ENCODE measurements around the gene BCAS3.

Gene BCAS3

DNA sequence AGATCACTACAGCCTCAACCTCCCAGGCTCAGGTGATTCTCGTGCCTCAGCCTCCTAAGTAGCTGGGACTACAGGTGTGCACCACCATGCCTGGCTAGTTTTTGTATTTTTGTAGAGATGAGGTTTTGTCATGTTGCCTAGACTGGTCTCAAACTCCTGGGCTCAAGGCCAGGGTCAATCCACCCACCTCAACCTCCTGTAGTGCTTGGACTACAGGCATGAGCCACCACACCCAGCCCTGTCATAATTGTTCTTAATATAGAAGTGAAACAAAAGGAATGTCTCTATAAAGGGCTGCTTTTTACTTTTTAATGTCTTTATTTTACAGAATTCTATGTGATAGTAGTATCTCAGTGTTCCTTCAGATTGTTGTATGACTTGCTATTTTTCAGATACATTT is 376.8 kb downstream of the BCAS3 start:
- Histone ChIP-seq H3K4me1 (ENCODE audit: control insufficient read depth, insufficient read depth, low read length) (no peaks in the 10 kb centered on the region), H3K27ac (ENCODE audit: low read depth, low read length) (no peak overlapping the region), H3K9ac (ENCODE audit: low read length) (no peak overlapping the region), H3K27me3 (ENCODE audit: control insufficient read depth, insufficient read depth, low read length) (no peaks in the 10 kb centered on the region), H3K36me3 (ENCODE audit: control insufficient read depth, insufficient read depth, low read length) (no peaks in the 10 kb centered on the region), H3K4me3 (ENCODE audit: low read length) (no peak overlapping the region)

DNA sequence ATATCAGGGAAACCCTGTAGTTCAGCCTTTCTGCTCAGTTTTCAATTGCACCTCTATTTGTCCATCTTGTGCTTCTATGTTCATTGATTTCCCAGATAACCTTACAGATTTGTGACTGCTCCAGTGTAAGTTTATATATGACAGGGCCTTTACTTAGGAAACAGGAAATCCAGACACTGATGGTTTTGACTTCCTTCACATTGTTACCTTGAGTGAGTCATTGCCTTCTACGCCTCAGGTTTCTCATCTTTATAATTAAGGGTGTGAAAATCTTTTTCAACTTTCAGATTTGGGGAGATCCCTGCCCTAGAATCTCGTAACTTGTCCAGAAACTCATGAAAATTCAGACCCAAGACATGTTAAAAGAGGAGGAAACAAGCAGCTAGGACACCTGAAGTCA is 379.6 kb downstream of the BCAS3 start:
- no peak overlapping the region for H3K9ac ChIP-seq (ENCODE audit: low read length)
- no peak overlapping the region for H3K4me3 ChIP-seq (ENCODE audit: low read length)
- no peaks in the 10 kb centered on the region for H3K36me3 ChIP-seq (ENCODE audit: control insufficient read depth, insufficient read depth, low read length)
- no peaks in the 10 kb centered on the region for H3K4me1 ChIP-seq (ENCODE audit: control insufficient read depth, insufficient read depth, low read length)
- no peak overlapping the region for H3K27ac ChIP-seq (ENCODE audit: low read depth, low read length)
- no peaks in the 10 kb centered on the region for H3K27me3 ChIP-seq (ENCODE audit: control insufficient read depth, insufficient read depth, low read length)

DNA sequence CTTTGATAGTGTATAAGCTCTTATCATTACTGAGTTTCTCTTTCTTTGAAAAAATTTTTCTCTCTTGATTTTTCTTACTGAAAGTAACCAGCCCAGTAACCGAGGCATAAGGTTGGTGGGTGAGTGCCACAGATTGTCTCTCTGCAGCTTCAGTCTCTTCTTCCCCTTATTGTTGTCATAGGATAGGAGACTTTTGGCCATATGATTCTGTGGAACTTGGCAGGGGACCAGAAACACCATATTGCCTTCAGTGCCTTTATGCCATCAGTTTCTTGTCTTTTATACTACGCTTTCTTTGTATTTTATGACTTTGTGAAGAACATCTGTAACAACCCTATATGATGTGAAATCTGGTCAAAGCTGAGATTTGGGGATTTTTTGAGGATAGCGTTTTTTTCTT is 380.4 kb downstream of the BCAS3 start:
- no peak overlapping the region for H3K4me3 ChIP-seq (ENCODE audit: low read length)
- no peaks in the 10 kb centered on the region for H3K36me3 ChIP-seq (ENCODE audit: control insufficient read depth, insufficient read depth, low read length)
- H3K9ac ChIP-seq (ENCODE audit: low read length) = no peak overlapping the region
- H3K4me1 ChIP-seq (ENCODE audit: control insufficient read depth, insufficient read depth, low read length) = no peaks in the 10 kb centered on the region
- no peak overlapping the region for H3K27ac ChIP-seq (ENCODE audit: low read depth, low read length)
- no peaks in the 10 kb centered on the region for H3K27me3 ChIP-seq (ENCODE audit: control insufficient read depth, insufficient read depth, low read length)

DNA sequence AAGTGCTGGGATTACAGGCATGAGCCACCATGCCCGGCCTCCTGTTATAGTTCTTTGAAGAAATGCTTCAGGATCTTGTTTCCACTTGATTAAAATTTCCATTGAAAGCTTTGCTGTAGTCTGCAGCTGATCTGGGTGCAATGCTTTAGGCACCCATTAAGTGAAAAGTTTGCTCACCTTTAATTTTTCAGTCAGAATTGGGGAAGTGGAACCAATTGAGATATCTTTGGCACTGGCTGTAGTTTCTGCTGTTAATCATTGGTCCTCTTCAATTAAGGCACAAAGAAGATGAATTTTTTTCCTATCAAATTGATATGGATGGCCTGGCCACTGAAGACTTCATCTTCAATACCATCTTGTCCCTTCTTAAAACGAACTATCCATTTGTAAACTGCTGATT is 385.9 kb downstream of the BCAS3 start:
- Histone ChIP-seq H3K27ac (ENCODE audit: low read depth, low read length) (no peak overlapping the region), H3K27me3 (ENCODE audit: control insufficient read depth, insufficient read depth, low read length) (no peaks in the 10 kb centered on the region), H3K4me3 (ENCODE audit: low read length) (no peak overlapping the region), H3K36me3 (ENCODE audit: control insufficient read depth, insufficient read depth, low read length) (no peaks in the 10 kb centered on the region), H3K4me1 (ENCODE audit: control insufficient read depth, insufficient read depth, low read length) (no peaks in the 10 kb centered on the region), H3K9ac (ENCODE audit: low read length) (no peak overlapping the region)

DNA sequence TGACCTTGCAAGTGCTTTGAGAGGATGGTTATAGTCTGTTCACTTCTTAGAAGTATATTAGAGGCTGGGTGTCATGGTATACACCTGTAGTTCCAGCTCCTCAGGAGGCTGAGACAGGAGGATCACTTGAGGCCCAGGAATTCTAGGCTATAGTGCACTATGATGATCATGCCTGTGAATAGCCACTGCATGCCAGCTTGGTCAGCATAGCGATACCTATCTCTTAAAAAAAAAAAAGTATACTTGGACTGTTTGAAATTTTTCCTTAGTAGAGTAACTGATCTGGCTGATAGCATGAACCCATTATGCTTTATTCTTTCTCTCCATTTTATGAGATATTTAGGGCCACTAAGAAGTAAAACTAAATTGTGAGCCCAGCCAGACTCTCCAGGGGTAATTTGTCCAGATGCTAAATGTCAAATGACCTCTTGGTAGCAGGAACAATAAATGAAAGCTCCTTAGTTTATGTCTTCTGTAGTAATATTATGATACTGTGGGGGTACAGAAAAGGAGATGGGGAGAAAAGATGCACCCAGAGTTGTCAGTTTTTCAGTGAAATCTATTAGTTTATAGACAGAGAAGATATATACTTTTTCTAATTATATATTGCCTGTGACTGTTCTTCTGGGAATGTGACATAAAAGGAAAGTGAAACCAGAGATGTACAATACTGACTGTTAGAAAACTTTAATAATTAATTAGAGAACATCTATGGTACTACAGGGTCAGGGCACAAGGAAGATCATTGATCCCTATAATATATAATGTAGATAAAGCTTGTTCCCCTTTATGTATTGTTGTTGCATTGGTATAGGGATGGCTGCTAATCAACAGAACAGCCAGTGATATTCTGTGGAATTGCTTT is 386.7 kb downstream of the BCAS3 start:
- H3K27ac ChIP-seq (ENCODE audit: low read depth, low read length) = no peak overlapping the region

DNA sequence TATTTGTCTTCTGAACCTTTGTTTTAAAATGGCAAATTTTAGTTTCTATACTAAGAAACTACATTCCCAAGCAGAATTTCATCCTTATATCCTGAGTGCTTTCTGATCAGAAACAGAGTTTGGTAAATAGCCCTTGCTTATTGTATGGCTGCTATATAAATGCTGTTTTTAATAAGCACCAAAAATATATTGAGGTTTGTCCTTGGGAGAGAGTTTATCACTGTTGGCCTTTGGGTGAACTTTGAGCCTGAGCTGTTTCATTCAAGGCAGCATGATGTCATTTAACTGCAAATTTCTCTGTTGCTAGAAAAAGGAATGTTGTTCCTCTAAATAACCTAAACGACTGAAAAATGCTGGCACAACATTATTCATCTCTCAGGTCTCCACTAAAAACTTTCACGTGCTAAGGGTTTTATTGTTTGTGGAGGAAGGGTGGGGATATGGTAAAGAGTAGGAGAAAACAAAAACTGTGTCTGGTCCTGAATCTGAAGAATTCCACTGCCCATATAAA is 387.7 kb downstream of the BCAS3 start:
- Histone ChIP-seq H3K4me1 (ENCODE audit: control insufficient read depth, insufficient read depth, low read length) (no peaks in the 10 kb centered on the region), H3K9ac (ENCODE audit: low read length) (no peak overlapping the region), H3K4me3 (ENCODE audit: low read length) (no peak overlapping the region), H3K36me3 (ENCODE audit: control insufficient read depth, insufficient read depth, low read length) (no peaks in the 10 kb centered on the region), H3K27ac (ENCODE audit: low read depth, low read length) (no peak overlapping the region), H3K27me3 (ENCODE audit: control insufficient read depth, insufficient read depth, low read length) (no peaks in the 10 kb centered on the region)

More for the DNA sequence above, 386.7 kb downstream of the BCAS3 start:
- H3K4me1 ChIP-seq (ENCODE audit: control insufficient read depth, insufficient read depth, low read length) = no peaks in the 10 kb centered on the region
- no peaks in the 10 kb centered on the region for H3K36me3 ChIP-seq (ENCODE audit: control insufficient read depth, insufficient read depth, low read length)
- no peak overlapping the region for H3K9ac ChIP-seq (ENCODE audit: low read length)
- H3K4me3 ChIP-seq (ENCODE audit: low read length) = no peak overlapping the region
- H3K27me3 ChIP-seq (ENCODE audit: control insufficient read depth, insufficient read depth, low read length) = no peaks in the 10 kb centered on the region

DNA sequence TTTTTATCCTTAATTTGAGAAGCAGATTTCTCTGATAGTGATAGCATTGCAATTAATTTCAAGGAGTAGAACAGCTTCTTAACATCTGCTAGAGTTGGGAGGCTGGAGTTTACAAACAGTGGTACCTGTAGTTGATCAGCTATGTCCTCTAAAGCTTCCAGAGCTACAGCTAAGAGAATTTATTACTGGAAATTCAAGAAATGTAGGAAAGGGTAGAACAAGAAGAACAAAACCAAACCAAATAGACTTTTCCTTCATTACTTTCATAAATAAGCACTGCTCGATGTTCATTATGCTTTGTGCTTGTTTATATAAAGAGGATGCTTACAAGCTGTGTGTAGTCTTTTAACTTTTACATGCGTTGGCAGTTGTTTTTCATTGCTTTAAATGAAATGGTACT is 388.4 kb downstream of the BCAS3 start:
- no peak overlapping the region for H3K4me3 ChIP-seq (ENCODE audit: low read length)
- no peaks in the 10 kb centered on the region for H3K4me1 ChIP-seq (ENCODE audit: control insufficient read depth, insufficient read depth, low read length)
- no peaks in the 10 kb centered on the region for H3K36me3 ChIP-seq (ENCODE audit: control insufficient read depth, insufficient read depth, low read length)
- H3K27me3 ChIP-seq (ENCODE audit: control insufficient read depth, insufficient read depth, low read length) = no peaks in the 10 kb centered on the region
- H3K9ac ChIP-seq (ENCODE audit: low read length) = no peak overlapping the region
- no peak overlapping the region for H3K27ac ChIP-seq (ENCODE audit: low read depth, low read length)

DNA sequence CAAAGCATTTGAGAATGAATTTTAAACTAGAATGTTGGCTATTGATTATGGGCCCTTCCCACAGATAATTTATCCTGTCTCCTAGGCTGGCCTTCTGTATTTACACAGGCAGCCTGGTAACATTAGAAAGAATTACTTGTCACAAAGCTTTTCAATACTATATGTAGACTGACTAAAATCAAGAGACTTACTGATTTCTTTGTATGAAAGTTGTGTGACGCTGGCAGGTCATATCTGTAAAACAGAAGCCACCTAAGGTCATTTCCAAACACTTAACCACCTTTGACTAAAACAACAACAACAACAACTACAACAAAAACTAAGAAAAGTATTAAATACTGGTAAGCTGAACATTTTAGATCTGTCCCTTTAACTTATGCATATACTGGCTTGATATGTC is 393.0 kb downstream of the BCAS3 start:
- Histone ChIP-seq H3K36me3 (ENCODE audit: control insufficient read depth, insufficient read depth, low read length) (no peaks in the 10 kb centered on the region), H3K4me1 (ENCODE audit: control insufficient read depth, insufficient read depth, low read length) (no peaks in the 10 kb centered on the region), H3K27me3 (ENCODE audit: control insufficient read depth, insufficient read depth, low read length) (no peaks in the 10 kb centered on the region), H3K27ac (ENCODE audit: low read depth, low read length) (no peak overlapping the region), H3K9ac (ENCODE audit: low read length) (no peak overlapping the region), H3K4me3 (ENCODE audit: low read length) (no peak overlapping the region)

DNA sequence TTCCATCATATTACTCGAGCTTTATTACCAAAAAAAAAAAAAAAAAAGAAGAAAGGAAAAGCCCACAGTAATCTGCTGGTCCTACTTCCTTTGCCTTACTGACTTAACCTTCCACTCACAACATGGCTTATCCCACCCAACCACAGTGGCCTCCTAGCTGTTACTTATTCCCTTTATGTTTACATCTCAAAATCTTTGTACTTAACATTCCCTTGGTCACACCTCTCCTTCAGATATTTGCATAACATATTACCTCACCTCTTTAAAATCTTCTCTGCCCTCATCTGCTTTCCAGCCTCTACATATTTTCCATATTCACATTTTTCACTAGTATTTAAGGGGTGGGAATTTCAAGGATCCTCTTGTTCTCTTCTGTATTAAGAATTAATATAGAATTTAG is 395.0 kb downstream of the BCAS3 start:
- Histone ChIP-seq H3K4me3 (ENCODE audit: low read length) (no peak overlapping the region), H3K9ac (ENCODE audit: low read length) (no peak overlapping the region), H3K27ac (ENCODE audit: low read depth, low read length) (no peak overlapping the region), H3K4me1 (ENCODE audit: control insufficient read depth, insufficient read depth, low read length) (no peaks in the 10 kb centered on the region), H3K27me3 (ENCODE audit: control insufficient read depth, insufficient read depth, low read length) (no peaks in the 10 kb centered on the region), H3K36me3 (ENCODE audit: control insufficient read depth, insufficient read depth, low read length) (no peaks in the 10 kb centered on the region)

DNA sequence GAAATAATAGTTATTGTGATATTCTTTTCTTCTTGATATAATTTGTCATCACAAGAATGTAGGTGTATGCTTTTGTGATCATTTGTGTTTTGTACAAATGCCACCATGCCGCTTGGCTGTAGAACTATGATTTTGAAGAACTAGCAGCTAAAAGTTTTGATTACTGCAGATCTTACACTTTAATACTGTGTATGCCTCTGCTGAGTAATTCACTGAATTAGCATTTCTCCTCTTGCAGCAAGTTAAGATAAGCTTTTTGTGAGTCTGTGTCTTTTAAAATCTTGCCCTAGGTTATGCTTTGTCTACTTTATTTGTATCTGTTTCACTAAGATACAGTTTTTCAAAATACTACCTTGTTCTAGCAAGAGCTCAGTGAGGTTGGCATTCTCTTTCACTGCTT is 395.5 kb downstream of the BCAS3 start:
- no peaks in the 10 kb centered on the region for H3K36me3 ChIP-seq (ENCODE audit: control insufficient read depth, insufficient read depth, low read length)
- H3K27me3 ChIP-seq (ENCODE audit: control insufficient read depth, insufficient read depth, low read length) = no peaks in the 10 kb centered on the region
- H3K27ac ChIP-seq (ENCODE audit: low read depth, low read length) = no peak overlapping the region
- no peaks in the 10 kb centered on the region for H3K4me1 ChIP-seq (ENCODE audit: control insufficient read depth, insufficient read depth, low read length)
- no peak overlapping the region for H3K4me3 ChIP-seq (ENCODE audit: low read length)
- no peak overlapping the region for H3K9ac ChIP-seq (ENCODE audit: low read length)

DNA sequence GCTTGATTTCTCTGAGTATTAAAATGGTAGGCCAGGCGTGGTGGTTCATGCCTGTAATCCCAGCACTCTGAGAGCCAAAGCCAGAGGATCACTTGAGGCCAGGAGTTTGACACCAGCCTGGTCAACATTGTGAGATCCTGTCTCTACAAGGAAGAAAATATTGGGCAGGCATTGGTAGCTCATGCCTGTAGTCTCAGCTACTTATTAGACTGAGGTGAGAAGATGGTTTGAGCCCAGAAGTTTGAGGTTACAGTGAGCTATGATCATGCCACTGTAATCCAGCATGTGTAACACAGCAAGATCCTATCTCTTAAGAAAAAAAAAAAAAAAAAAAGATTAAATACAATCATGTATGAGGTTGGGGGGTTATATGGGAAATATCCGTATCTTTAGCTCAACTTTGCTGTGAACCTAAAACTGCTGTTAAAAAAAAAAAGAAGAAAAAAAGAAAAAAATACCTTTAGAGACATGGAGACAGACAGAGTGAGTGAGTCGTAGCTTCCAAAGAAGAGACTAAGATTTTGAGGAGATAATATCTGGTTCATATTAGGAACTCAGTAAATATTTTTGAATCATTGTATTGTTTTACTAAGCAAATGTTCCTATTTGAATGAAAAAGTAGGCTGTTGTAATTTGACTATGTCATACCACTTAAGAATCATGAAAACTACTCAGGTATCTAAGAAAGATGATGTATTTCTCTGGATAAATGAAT is 396.3 kb downstream of the BCAS3 start:
- H3K36me3 ChIP-seq (ENCODE audit: control insufficient read depth, insufficient read depth, low read length) = no peaks in the 10 kb centered on the region
- H3K9ac ChIP-seq (ENCODE audit: low read length) = no peak overlapping the region
- H3K4me1 ChIP-seq (ENCODE audit: control insufficient read depth, insufficient read depth, low read length) = no peaks in the 10 kb centered on the region
- H3K27me3 ChIP-seq (ENCODE audit: control insufficient read depth, insufficient read depth, low read length) = no peaks in the 10 kb centered on the region
- no peak overlapping the region for H3K27ac ChIP-seq (ENCODE audit: low read depth, low read length)
- no peak overlapping the region for H3K4me3 ChIP-seq (ENCODE audit: low read length)

DNA sequence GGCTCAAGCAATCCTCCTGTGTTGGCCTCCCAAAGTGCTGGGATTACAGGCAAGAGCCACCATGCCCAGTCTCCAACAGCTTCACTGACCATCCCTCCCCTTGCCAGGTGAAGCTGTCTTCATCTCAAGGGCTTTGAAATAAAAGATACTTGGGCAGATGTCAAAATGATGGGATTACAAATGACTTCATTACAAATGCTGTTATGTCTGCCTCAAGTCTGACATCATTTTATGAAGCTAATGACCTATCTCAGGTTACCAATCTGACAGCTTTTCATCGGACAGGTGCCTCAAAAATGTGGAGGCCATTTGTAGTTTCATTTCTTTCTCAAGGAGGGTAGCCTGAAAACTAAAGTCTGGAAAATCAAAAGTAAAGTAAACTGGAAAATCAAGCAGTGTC is 398.3 kb downstream of the BCAS3 start:
- Histone ChIP-seq H3K27ac (ENCODE audit: low read depth, low read length) (no peak overlapping the region), H3K36me3 (ENCODE audit: control insufficient read depth, insufficient read depth, low read length) (no peaks in the 10 kb centered on the region), H3K4me1 (ENCODE audit: control insufficient read depth, insufficient read depth, low read length) (no peaks in the 10 kb centered on the region), H3K27me3 (ENCODE audit: control insufficient read depth, insufficient read depth, low read length) (no peaks in the 10 kb centered on the region), H3K4me3 (ENCODE audit: low read length) (no peak overlapping the region), H3K9ac (ENCODE audit: low read length) (no peak overlapping the region)

Data from rectal smooth muscle tissue (tissue), 1 donor.